ENCODE results near the gene RSPH10B.
"Not testable (repeated sequence)": the region's sequence is repeated elsewhere in the genome, so short reads cannot be mapped to it uniquely, and the experiment has no call there.

RSPH10B gene

GRCh38 chr7:5987061-5987460 lies 16.6 kb upstream of the RSPH10B start:
- not testable (repeated sequence) for H3K27me3 ChIP-seq (replicated peaks; ENCODE audit: control insufficient read depth, insufficient read depth, low read length); H3K4me1 ChIP-seq (ENCODE audit: control insufficient read depth, insufficient read depth, low read length); H3K9me3 ChIP-seq (ENCODE audit: control insufficient read depth, low read length); H3K9ac ChIP-seq (ENCODE audit: low read length); DNase-seq (ENCODE audit: low read depth); H3K4me3 ChIP-seq (ENCODE audit: low read length)
- peaks cover 35% of the 10 kb centered on the region for H3K36me3 ChIP-seq (ENCODE audit: control insufficient read depth, insufficient read depth, low read length, severe bottlenecking)

GRCh38 chr7:5979680-5980314 lies 9.3 kb upstream of the RSPH10B start:
- H3K36me3 ChIP-seq (ENCODE audit: control insufficient read depth, insufficient read depth, low read length, severe bottlenecking): peaks cover 12% of the 10 kb centered on the region
- DNase-seq (ENCODE audit: low read depth); H3K27me3 ChIP-seq (replicated peaks; ENCODE audit: control insufficient read depth, insufficient read depth, low read length); H3K9ac ChIP-seq (ENCODE audit: low read length); H3K4me1 ChIP-seq (ENCODE audit: control insufficient read depth, insufficient read depth, low read length); H3K4me3 ChIP-seq (ENCODE audit: low read length); H3K9me3 ChIP-seq (ENCODE audit: control insufficient read depth, low read length): not testable (repeated sequence)

- not testable (repeated sequence) for H3K4me1 ChIP-seq (ENCODE audit: control insufficient read depth, insufficient read depth, low read length); H3K9ac ChIP-seq (ENCODE audit: low read length); H3K36me3 ChIP-seq (ENCODE audit: control insufficient read depth, insufficient read depth, low read length, severe bottlenecking); DNase-seq (ENCODE audit: low read depth); H3K27me3 ChIP-seq (replicated peaks; ENCODE audit: control insufficient read depth, insufficient read depth, low read length); H3K4me3 ChIP-seq (ENCODE audit: low read length); H3K9me3 ChIP-seq (ENCODE audit: control insufficient read depth, low read length)
Measured at GRCh38 chr7:5973580-5973979, 3.1 kb upstream of the RSPH10B start.

GRCh38 chr7:5963810-5964209 lies 6.7 kb downstream of the RSPH10B start:
- H3K4me3 ChIP-seq (ENCODE audit: low read length); DNase-seq (ENCODE audit: low read depth); H3K27me3 ChIP-seq (replicated peaks; ENCODE audit: control insufficient read depth, insufficient read depth, low read length); H3K9ac ChIP-seq (ENCODE audit: low read length); H3K36me3 ChIP-seq (ENCODE audit: control insufficient read depth, insufficient read depth, low read length, severe bottlenecking); H3K4me1 ChIP-seq (ENCODE audit: control insufficient read depth, insufficient read depth, low read length); H3K9me3 ChIP-seq (ENCODE audit: control insufficient read depth, low read length): not testable (repeated sequence)

- H3K27me3 ChIP-seq (replicated peaks; ENCODE audit: control insufficient read depth, insufficient read depth, low read length); H3K9me3 ChIP-seq (ENCODE audit: control insufficient read depth, low read length); H3K4me3 ChIP-seq (ENCODE audit: low read length); H3K4me1 ChIP-seq (ENCODE audit: control insufficient read depth, insufficient read depth, low read length); H3K9ac ChIP-seq (ENCODE audit: low read length); H3K36me3 ChIP-seq (ENCODE audit: control insufficient read depth, insufficient read depth, low read length, severe bottlenecking); DNase-seq (ENCODE audit: low read depth): not testable (repeated sequence)
Measured at GRCh38 chr7:5963205-5963604, 7.3 kb downstream of the RSPH10B start.

GRCh38 chr7:5934945-5935450 lies 35.5 kb downstream of the RSPH10B start:
- not testable (repeated sequence) for H3K4me3 ChIP-seq (ENCODE audit: low read length); H3K4me1 ChIP-seq (ENCODE audit: control insufficient read depth, insufficient read depth, low read length); H3K36me3 ChIP-seq (ENCODE audit: control insufficient read depth, insufficient read depth, low read length, severe bottlenecking); DNase-seq (ENCODE audit: low read depth); H3K9me3 ChIP-seq (ENCODE audit: control insufficient read depth, low read length); H3K27me3 ChIP-seq (replicated peaks; ENCODE audit: control insufficient read depth, insufficient read depth, low read length); H3K9ac ChIP-seq (ENCODE audit: low read length)

GRCh38 chr7:5931905-5932644 lies 38.4 kb downstream of the RSPH10B start:
- not testable (repeated sequence) for H3K27me3 ChIP-seq (replicated peaks; ENCODE audit: control insufficient read depth, insufficient read depth, low read length); H3K36me3 ChIP-seq (ENCODE audit: control insufficient read depth, insufficient read depth, low read length, severe bottlenecking); H3K9me3 ChIP-seq (ENCODE audit: control insufficient read depth, low read length); H3K4me3 ChIP-seq (ENCODE audit: low read length); H3K9ac ChIP-seq (ENCODE audit: low read length); H3K4me1 ChIP-seq (ENCODE audit: control insufficient read depth, insufficient read depth, low read length)
- DNase-seq (ENCODE audit: low read depth): peak; percentile 35

GRCh38 chr7:5931250-5931649 lies 39.2 kb downstream of the RSPH10B start:
- DNase-seq (ENCODE audit: low read depth); H3K9ac ChIP-seq (ENCODE audit: low read length); H3K4me1 ChIP-seq (ENCODE audit: control insufficient read depth, insufficient read depth, low read length): not testable (repeated sequence)

GRCh38 chr7:5930290-5930689 lies 40.2 kb downstream of the RSPH10B start:
- H3K9me3 ChIP-seq (ENCODE audit: control insufficient read depth, low read length); H3K9ac ChIP-seq (ENCODE audit: low read length); H3K4me3 ChIP-seq (ENCODE audit: low read length); H3K4me1 ChIP-seq (ENCODE audit: control insufficient read depth, insufficient read depth, low read length); DNase-seq (ENCODE audit: low read depth); H3K27me3 ChIP-seq (replicated peaks; ENCODE audit: control insufficient read depth, insufficient read depth, low read length); H3K36me3 ChIP-seq (ENCODE audit: control insufficient read depth, insufficient read depth, low read length, severe bottlenecking): not testable (repeated sequence)

More at GRCh38 chr7:5931250-5931649, 39.2 kb downstream of the RSPH10B start:
- not testable (repeated sequence) for H3K27me3 ChIP-seq (replicated peaks; ENCODE audit: control insufficient read depth, insufficient read depth, low read length); H3K4me3 ChIP-seq (ENCODE audit: low read length); H3K36me3 ChIP-seq (ENCODE audit: control insufficient read depth, insufficient read depth, low read length, severe bottlenecking); H3K9me3 ChIP-seq (ENCODE audit: control insufficient read depth, low read length)

- not testable (repeated sequence) for H3K9ac ChIP-seq (ENCODE audit: low read length); H3K9me3 ChIP-seq (ENCODE audit: control insufficient read depth, low read length); H3K4me1 ChIP-seq (ENCODE audit: control insufficient read depth, insufficient read depth, low read length); H3K27me3 ChIP-seq (replicated peaks; ENCODE audit: control insufficient read depth, insufficient read depth, low read length); H3K36me3 ChIP-seq (ENCODE audit: control insufficient read depth, insufficient read depth, low read length, severe bottlenecking); H3K4me3 ChIP-seq (ENCODE audit: low read length); DNase-seq (ENCODE audit: low read depth)
Measured at GRCh38 chr7:5926263-5926870, 44.1 kb downstream of the RSPH10B start.

GRCh38 chr7:5924630-5925029 lies 45.9 kb downstream of the RSPH10B start:
- not testable (repeated sequence) for DNase-seq (ENCODE audit: low read depth); H3K27me3 ChIP-seq (replicated peaks; ENCODE audit: control insufficient read depth, insufficient read depth, low read length); H3K36me3 ChIP-seq (ENCODE audit: control insufficient read depth, insufficient read depth, low read length, severe bottlenecking); H3K4me1 ChIP-seq (ENCODE audit: control insufficient read depth, insufficient read depth, low read length); H3K4me3 ChIP-seq (ENCODE audit: low read length); H3K9me3 ChIP-seq (ENCODE audit: control insufficient read depth, low read length); H3K9ac ChIP-seq (ENCODE audit: low read length)

All from adipocyte (in vitro differentiated cells).